Measurements from ENCODE around the gene PKN3. TPM values are rescaled to one million over a fixed set of nuclear protein-coding genes. Genes with fewer than 3 reads are reported as not detected.
"Not testable (repeated sequence)": the region's sequence is repeated elsewhere in the genome, so short reads cannot be mapped to it uniquely, and the experiment has no call there.

PKN3 gene
- polyA plus RNA-seq, 4 donors, result 4.1 to 12.3 (median 4.5) TPM

GRCh38 chr9:128699096-128699795 is 3.1 kb upstream of the PKN3 start:
- not testable (repeated sequence) for H3K27me3 ChIP-seq (ENCODE audit: control insufficient read depth in 3 of 3, insufficient read depth in 3 of 3, low read length in 3 of 3); H3K4me1 ChIP-seq (ENCODE audit: control insufficient read depth in 3 of 3, insufficient read depth in 2 of 3, low read depth in 1 of 3, low read length in 2 of 3)

DNA sequence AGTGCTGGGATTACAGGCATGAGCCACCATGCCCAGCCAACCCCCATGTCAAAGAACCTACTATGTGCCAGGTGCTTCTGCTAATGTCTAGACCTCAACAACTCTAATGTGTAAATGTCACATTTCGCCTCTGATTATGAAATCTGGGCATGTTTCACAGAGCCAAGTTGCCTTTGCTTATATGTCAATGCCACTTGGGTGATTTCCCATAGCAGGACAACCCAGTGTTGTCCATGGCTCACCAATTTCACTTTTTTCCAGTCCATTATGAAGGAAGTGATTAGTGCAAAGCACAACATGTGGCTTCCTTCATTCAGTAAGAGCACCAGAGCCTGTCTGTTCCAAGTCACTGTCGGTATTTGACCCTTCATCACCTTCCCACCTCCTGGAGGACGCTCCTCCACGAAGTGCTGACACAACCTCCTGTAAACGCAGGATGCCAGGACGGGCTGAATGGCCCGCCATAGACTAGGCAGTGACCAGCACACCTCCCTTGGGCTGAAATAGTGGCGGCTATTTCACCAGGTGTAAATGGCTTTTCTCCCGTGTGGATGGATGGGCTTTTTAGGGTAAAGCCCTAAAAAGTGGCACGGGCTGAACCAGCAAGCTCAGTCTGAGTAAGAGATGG is 962 bp upstream of the PKN3 start:
- Histone ChIP-seq H3K4me3 (ENCODE audit: low read depth in 1 of 3, low read length in 3 of 3) (no peak overlapping the region), H3K36me3 (ENCODE audit: control insufficient read depth in 3 of 3, insufficient read depth in 2 of 3, low read depth in 1 of 3, low read length in 3 of 3) (peaks cover 0 to 6% (median 2%) of the 10 kb centered on the region in 3 donors), H3K4me1 (ENCODE audit: control insufficient read depth in 3 of 3, insufficient read depth in 2 of 3, low read depth in 1 of 3, low read length in 2 of 3) (no peaks in the 10 kb centered on the region), H3K27me3 (ENCODE audit: control insufficient read depth in 3 of 3, insufficient read depth in 3 of 3, low read length in 3 of 3) (no peaks in the 10 kb centered on the region), H3K27ac (ENCODE audit: low read depth in 1 of 3, low read length in 2 of 3) (no peak overlapping the region), H3K9me3 (ENCODE audit: control insufficient read depth in 2 of 2, insufficient read depth in 1 of 2, low read depth in 1 of 2, low read length in 1 of 2) (no peaks in the 10 kb centered on the region)
- DNase-seq (no peak), FAIRE-seq (no peak)
- WGBS, 3 donors, result 78 to 87% (median 81%) methylated on average over 10 of the region's 10 CpGs

More at GRCh38 chr9:128699096-128699795, 3.1 kb upstream of the PKN3 start:
- not testable (repeated sequence) for H3K36me3 ChIP-seq (ENCODE audit: control insufficient read depth in 3 of 3, insufficient read depth in 2 of 3, low read depth in 1 of 3, low read length in 3 of 3); H3K27ac ChIP-seq (ENCODE audit: low read depth in 1 of 3, low read length in 2 of 3); H3K4me3 ChIP-seq (ENCODE audit: low read depth in 1 of 3, low read length in 3 of 3); FAIRE-seq; H3K9me3 ChIP-seq (ENCODE audit: control insufficient read depth in 2 of 2, insufficient read depth in 1 of 2, low read depth in 1 of 2, low read length in 1 of 2); DNase-seq
- WGBS, 3 donors, result 85 to 92% (median 86%) methylated on average over 28 to 30 of the region's 30 CpGs

DNA sequence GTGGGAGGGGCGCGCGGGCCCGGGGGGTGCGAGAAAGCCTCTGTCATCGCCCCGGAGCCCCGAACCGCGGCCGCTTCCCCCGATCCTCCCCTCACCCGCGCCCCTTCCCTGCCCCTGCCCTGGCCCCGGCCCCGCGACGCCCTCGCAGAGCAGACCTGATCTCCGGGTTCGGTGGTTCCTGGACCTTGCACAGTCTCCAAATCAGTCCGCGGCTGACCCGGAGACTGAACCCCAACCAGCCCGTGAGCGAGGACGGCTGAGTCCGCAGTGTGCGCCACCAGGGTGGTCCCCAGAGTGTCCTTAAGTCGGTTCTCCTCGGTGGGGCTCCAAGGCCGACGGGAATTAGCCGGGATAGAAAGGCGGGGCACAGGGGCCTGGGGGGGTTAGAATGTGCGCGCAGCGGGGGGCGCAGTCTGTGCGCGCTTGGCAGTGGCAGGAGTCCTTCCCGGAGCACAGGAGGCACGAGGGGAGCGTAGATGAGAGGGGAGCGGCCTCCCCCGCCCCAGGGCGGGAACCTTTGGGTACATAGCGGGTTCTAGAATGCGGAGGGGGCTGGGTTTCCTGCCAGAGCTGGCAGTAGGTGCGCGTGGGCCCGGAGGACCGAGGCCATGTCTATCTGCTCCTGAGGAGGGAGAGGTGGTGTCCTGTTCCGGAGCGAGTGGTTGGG is 779 bp downstream of the PKN3 start:
- Histone ChIP-seq H3K4me3 (ENCODE audit: low read depth in 1 of 3, low read length in 3 of 3) (peak overlapping the region; percentile 48 to 76 (median 60)), H3K9me3 (ENCODE audit: control insufficient read depth in 2 of 2, insufficient read depth in 1 of 2, low read depth in 1 of 2, low read length in 1 of 2) (no peaks in the 10 kb centered on the region), H3K4me1 (ENCODE audit: control insufficient read depth in 3 of 3, insufficient read depth in 2 of 3, low read depth in 1 of 3, low read length in 2 of 3) (no peaks in the 10 kb centered on the region), H3K27ac (ENCODE audit: low read depth in 1 of 3, low read length in 2 of 3) (peak overlapping the region in 1 of 3 donors; percentile 81), H3K36me3 (ENCODE audit: control insufficient read depth in 3 of 3, insufficient read depth in 2 of 3, low read depth in 1 of 3, low read length in 3 of 3) (peaks cover 0 to 11% (median 0%) of the 10 kb centered on the region in 3 donors), H3K27me3 (ENCODE audit: control insufficient read depth in 3 of 3, insufficient read depth in 3 of 3, low read length in 3 of 3) (no peaks in the 10 kb centered on the region)
- WGBS, 3 donors, result 7 to 9% (median 8%) methylated on average over 30 to 55 of the region's 55 CpGs
- peak; percentile 40 to 60 for DNase-seq
- FAIRE-seq, result no peak

DNA sequence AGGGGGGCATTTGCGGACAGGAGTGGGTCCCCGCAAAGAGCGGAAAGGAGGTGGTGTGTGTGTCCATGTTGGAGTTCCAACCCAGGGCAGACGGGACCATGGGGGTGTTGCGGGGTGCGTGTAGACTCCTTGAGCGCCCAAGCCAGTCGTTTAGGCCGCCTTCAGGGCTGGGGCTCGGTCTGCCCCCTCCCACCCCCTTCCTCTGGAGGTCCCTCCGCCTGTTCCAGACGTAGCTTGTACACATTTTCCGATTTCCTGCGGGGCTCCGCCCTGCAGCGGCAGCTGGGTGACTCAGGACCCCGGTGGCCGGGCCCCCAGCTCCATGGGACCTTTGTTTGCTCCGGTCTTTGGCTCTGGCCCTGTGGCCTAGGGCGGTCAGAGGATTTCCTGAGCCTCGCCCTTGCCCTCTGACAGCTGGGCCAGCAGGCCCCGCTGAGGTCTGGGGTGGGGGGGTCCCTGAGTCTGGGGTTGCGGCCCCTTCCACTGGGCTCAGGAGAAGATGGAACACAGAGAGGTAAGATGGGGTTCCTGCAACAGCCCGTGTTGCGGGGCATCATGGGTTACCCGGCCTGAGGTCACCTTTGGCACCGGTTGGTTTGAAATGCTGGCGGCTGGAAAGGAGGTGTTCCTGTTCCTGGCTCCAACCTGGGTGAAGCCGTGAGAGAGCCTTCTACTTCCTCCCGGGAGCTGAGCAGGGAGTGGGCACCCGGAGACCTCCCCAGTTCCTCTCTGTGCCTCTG is 1.5 kb downstream of the PKN3 start:
- DNase-seq, result peak in 1 of 2 donors; percentile 28
- WGBS, 3 donors, result 73 to 83% (median 75%) methylated on average over 31 of the region's 31 CpGs
- Histone ChIP-seq H3K9me3 (ENCODE audit: control insufficient read depth in 2 of 2, insufficient read depth in 1 of 2, low read depth in 1 of 2, low read length in 1 of 2) (no peaks in the 10 kb centered on the region), H3K27me3 (ENCODE audit: control insufficient read depth in 3 of 3, insufficient read depth in 3 of 3, low read length in 3 of 3) (no peaks in the 10 kb centered on the region), H3K27ac (ENCODE audit: low read depth in 1 of 3, low read length in 2 of 3) (peak overlapping the region in 1 of 3 donors; percentile 81), H3K36me3 (ENCODE audit: control insufficient read depth in 3 of 3, insufficient read depth in 2 of 3, low read depth in 1 of 3, low read length in 3 of 3) (peaks cover 0 to 11% (median 0%) of the 10 kb centered on the region in 3 donors), H3K4me1 (ENCODE audit: control insufficient read depth in 3 of 3, insufficient read depth in 2 of 3, low read depth in 1 of 3, low read length in 2 of 3) (no peaks in the 10 kb centered on the region), H3K4me3 (ENCODE audit: low read depth in 1 of 3, low read length in 3 of 3) (peak overlapping the region in 2 of 3 donors; percentile 60 to 76)
- no peak for FAIRE-seq

- Histone ChIP-seq H3K4me3 (ENCODE audit: low read depth in 1 of 3, low read length in 3 of 3) (no peak overlapping the region), H3K9me3 (ENCODE audit: control insufficient read depth in 2 of 2, insufficient read depth in 1 of 2, low read depth in 1 of 2, low read length in 1 of 2) (no peaks in the 10 kb centered on the region), H3K27me3 (ENCODE audit: control insufficient read depth in 3 of 3, insufficient read depth in 3 of 3, low read length in 3 of 3) (no peaks in the 10 kb centered on the region), H3K27ac (ENCODE audit: low read depth in 1 of 3, low read length in 2 of 3) (peak overlapping the region in 1 of 3 donors; percentile 79), H3K4me1 (ENCODE audit: control insufficient read depth in 3 of 3, insufficient read depth in 2 of 3, low read depth in 1 of 3, low read length in 2 of 3) (no peaks in the 10 kb centered on the region), H3K36me3 (ENCODE audit: control insufficient read depth in 3 of 3, insufficient read depth in 2 of 3, low read depth in 1 of 3, low read length in 3 of 3) (peaks cover 0 to 11% (median 0%) of the 10 kb centered on the region in 3 donors)
- FAIRE-seq (no peak), DNase-seq (no peak)
- WGBS, 3 donors, result 94 to 97% (median 95%) methylated on average over 5 of the region's 5 CpGs
Observed at GRCh38 chr9:128704356-128704670, 2.0 kb downstream of the PKN3 start.

- Histone ChIP-seq H3K36me3 (ENCODE audit: control insufficient read depth in 3 of 3, insufficient read depth in 2 of 3, low read depth in 1 of 3, low read length in 3 of 3) (peaks cover 0 to 14% (median 0%) of the 10 kb centered on the region in 3 donors), H3K9me3 (ENCODE audit: control insufficient read depth in 2 of 2, insufficient read depth in 1 of 2, low read depth in 1 of 2, low read length in 1 of 2) (no peaks in the 10 kb centered on the region), H3K4me3 (ENCODE audit: low read depth in 1 of 3, low read length in 3 of 3) (no peak overlapping the region), H3K4me1 (ENCODE audit: control insufficient read depth in 3 of 3, insufficient read depth in 2 of 3, low read depth in 1 of 3, low read length in 2 of 3) (no peaks in the 10 kb centered on the region), H3K27me3 (ENCODE audit: control insufficient read depth in 3 of 3, insufficient read depth in 3 of 3, low read length in 3 of 3) (no peaks in the 10 kb centered on the region), H3K27ac (ENCODE audit: low read depth in 1 of 3, low read length in 2 of 3) (no peak overlapping the region)
- no peak for DNase-seq
- FAIRE-seq, result no peak
- WGBS, 3 donors, result 89 to 93% (median 91%) methylated on average over 31 to 36 of the region's 36 CpGs
Observed at GRCh38 chr9:128705051-128705965, 3.0 kb downstream of the PKN3 start.

DNA sequence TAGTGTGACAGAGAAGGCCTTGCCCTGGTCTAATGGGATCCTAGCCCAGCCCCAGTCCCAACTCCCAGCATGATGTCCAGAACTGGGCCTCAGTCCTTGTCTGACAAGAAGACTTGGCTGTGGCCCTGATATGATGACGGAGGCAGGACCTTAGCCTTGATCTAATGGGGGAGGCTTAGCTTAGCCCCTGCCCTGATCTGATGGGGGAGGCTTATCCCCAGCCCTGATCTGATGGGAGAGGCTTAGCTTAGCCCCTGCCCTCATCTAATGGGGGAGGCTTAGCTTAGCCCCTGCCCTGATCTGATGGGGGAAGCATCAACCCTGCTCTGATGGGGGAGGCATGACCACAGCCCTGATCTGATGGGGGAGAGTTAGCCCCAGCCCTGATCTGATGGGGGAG is 3.7 kb downstream of the PKN3 start:
- 93 to 100% (median 95%) methylated on average over 1 of the region's 1 CpG for WGBS, 3 donors
- no peak for DNase-seq
- no peaks in the 10 kb centered on the region for H3K27me3 ChIP-seq (ENCODE audit: control insufficient read depth in 3 of 3, insufficient read depth in 3 of 3, low read length in 3 of 3)

More for the DNA sequence above, 3.7 kb downstream of the PKN3 start:
- Histone ChIP-seq H3K36me3 (ENCODE audit: control insufficient read depth in 3 of 3, insufficient read depth in 2 of 3, low read depth in 1 of 3, low read length in 3 of 3) (peaks cover 0 to 14% (median 0%) of the 10 kb centered on the region in 3 donors), H3K9me3 (ENCODE audit: control insufficient read depth in 2 of 2, insufficient read depth in 1 of 2, low read depth in 1 of 2, low read length in 1 of 2) (no peaks in the 10 kb centered on the region), H3K27ac (ENCODE audit: low read depth in 1 of 3, low read length in 2 of 3) (no peak overlapping the region), H3K4me3 (ENCODE audit: low read depth in 1 of 3, low read length in 3 of 3) (no peak overlapping the region), H3K4me1 (ENCODE audit: control insufficient read depth in 3 of 3, insufficient read depth in 2 of 3, low read depth in 1 of 3, low read length in 2 of 3) (no peaks in the 10 kb centered on the region)
- FAIRE-seq, result no peak

Data from small intestine (tissue), 7 donors.